ENCODE measurements around the gene FHL3. TPM values are rescaled to one million over a fixed set of nuclear protein-coding genes. Genes with fewer than 3 reads are reported as not detected.

Gene FHL3
- total RNA-seq, 4 donors from 2014 or later = 7.5 to 13.8 (median 10.4) TPM

GRCh38 chr1:38025664-38026063 is 20.4 kb upstream of the FHL3 start:
- H3K27ac ChIP-seq = no peak overlapping the region
- H3K36me3 ChIP-seq = peaks cover 46 to 48% of the 10 kb centered on the region in 2 donors
- no peak for TF ChIP-seq CTCF (IDR thresholded peaks at IDR 0.05)
- no peak for TF ChIP-seq POLR2A (IDR thresholded peaks at IDR 0.05)
- WGBS, 2 donors = 90 to 91% methylated on average over 6 of the region's 6 CpGs
- H3K9me3 ChIP-seq = no peaks in the 10 kb centered on the region
- intact Hi-C loops (cut with DNase I) = loop anchor here (10.0 kb wide), 1 partner anchor 809 kb away; no protein-coding TSS in a partner anchor
- no peak for DNase-seq
- no peaks in the 10 kb centered on the region for H3K27me3 ChIP-seq
- H3K4me3 ChIP-seq (replicated peaks in 1 of 3) = no peak overlapping the region
- peaks cover 0 to 14% of the 10 kb centered on the region in 2 donors for H3K4me1 ChIP-seq

- Histone ChIP-seq H3K27ac (no peak overlapping the region), H3K4me3 (replicated peaks in 1 of 3) (no peak overlapping the region), H3K36me3 (peaks cover 51 to 52% of the 10 kb centered on the region in 2 donors), H3K9me3 (no peaks in the 10 kb centered on the region), H3K27me3 (no peaks in the 10 kb centered on the region), H3K4me1 (peaks cover 0 to 14% of the 10 kb centered on the region in 2 donors)
- TF ChIP-seq POLR2A (IDR thresholded peaks at IDR 0.05) (no peak), CTCF (IDR thresholded peaks at IDR 0.05) (no peak)
- WGBS, 2 donors = 95 to 98% methylated on average over 2 of the region's 2 CpGs
- intact Hi-C loops (cut with DNase I) = loop anchor here (10.0 kb wide), 1 partner anchor 810 kb away; no protein-coding TSS in a partner anchor
- no peak for DNase-seq
Measured at GRCh38 chr1:38025233-38025632, 19.9 kb upstream of the FHL3 start.

GRCh38 chr1:38022810-38023209 is 17.5 kb upstream of the FHL3 start:
- TF ChIP-seq CTCF (IDR thresholded peaks at IDR 0.05) (no peak), POLR2A (IDR thresholded peaks at IDR 0.05) (no peak)
- intact Hi-C loops (cut with DNase I) = loop anchor here (10.0 kb wide), 1 partner anchor 812 kb away; no protein-coding TSS in a partner anchor
- 91 to 94% methylated on average over 3 of the region's 3 CpGs for WGBS, 2 donors
- Histone ChIP-seq H3K27me3 (no peaks in the 10 kb centered on the region), H3K36me3 (peaks cover 63 to 68% of the 10 kb centered on the region in 2 donors), H3K9me3 (no peaks in the 10 kb centered on the region), H3K4me3 (replicated peaks in 1 of 3) (no peak overlapping the region), H3K27ac (no peak overlapping the region), H3K4me1 (no peaks in the 10 kb centered on the region)
- DNase-seq = no peak

- H3K4me1 ChIP-seq = no peaks in the 10 kb centered on the region
- TF ChIP-seq CTCF (IDR thresholded peaks at IDR 0.05) (no peak), POLR2A (IDR thresholded peaks at IDR 0.05) (no peak)
- no peaks in the 10 kb centered on the region for H3K27me3 ChIP-seq
- H3K36me3 ChIP-seq = peaks cover 64 to 70% of the 10 kb centered on the region in 2 donors
- 96 to 97% methylated on average over 5 of the region's 5 CpGs for WGBS, 2 donors
- H3K27ac ChIP-seq = no peak overlapping the region
- intact Hi-C loops (cut with DNase I) = loop anchor here (10.0 kb wide), 1 partner anchor 813 kb away; no protein-coding TSS in a partner anchor
- no peak for DNase-seq
- no peak overlapping the region for H3K4me3 ChIP-seq (replicated peaks in 1 of 3)
- H3K9me3 ChIP-seq = no peaks in the 10 kb centered on the region
Measured at GRCh38 chr1:38021969-38022368, 16.7 kb upstream of the FHL3 start.

GRCh38 chr1:38020396-38020795 is 15.1 kb upstream of the FHL3 start:
- intact Hi-C loops (cut with DNase I) = loop anchor here (10.0 kb wide), 1 partner anchor 814 kb away; no protein-coding TSS in a partner anchor
- H3K36me3 ChIP-seq = peaks cover 62 to 69% of the 10 kb centered on the region in 2 donors
- WGBS, 2 donors = 95 to 98% methylated on average over 2 of the region's 2 CpGs

More at GRCh38 chr1:38020396-38020795, 15.1 kb upstream of the FHL3 start:
- H3K27me3 ChIP-seq = no peaks in the 10 kb centered on the region
- TF ChIP-seq CTCF (IDR thresholded peaks at IDR 0.05) (no peak), POLR2A (IDR thresholded peaks at IDR 0.05) (no peak)
- H3K9me3 ChIP-seq = no peaks in the 10 kb centered on the region
- DNase-seq = no peak
- no peak overlapping the region for H3K4me3 ChIP-seq (replicated peaks in 1 of 3)
- H3K27ac ChIP-seq = no peak overlapping the region
- H3K4me1 ChIP-seq = no peaks in the 10 kb centered on the region
